Gastroesophageal sphincter (tissue), 4 donors: ENCODE measurements around the gene UBE2F. TPM values are rescaled to one million over a fixed set of nuclear protein-coding genes. Genes with fewer than 3 reads are reported as not detected.

Source experiments
- ATAC-seq: fragments of 150-250 bp; one replicate; pipeline ENCODE4 v1.9.1; 2016; ENCODE audit warnings: mild to moderate bottlenecking, moderate library complexity
- H3K27ac ChIP-seq, 4 donors: fragments of 200-600 bp; sonication (generic) in 3 of 4; 1 replicate in 3 of 4; 2 replicates in 1 of 4; pipeline ENCODE4 v1.5.1; 2016 to 2019
- H3K27me3 ChIP-seq: fragments of 200-600 bp; sonication (generic); one replicate; pipeline ENCODE4 v1.5.1; 2019
- H3K36me3 ChIP-seq, 2 donors: fragments of 200-600 bp; sonication (generic); one replicate each; pipeline ENCODE4 v1.5.1; 2019; ENCODE audit warnings: control low read depth in 1 of 2
- H3K4me1 ChIP-seq, 3 donors: fragments of 200-600 bp; sonication (generic); 1 replicate in 2 of 3; 2 replicates in 1 of 3; pipeline ENCODE4 v1.5.1; 2016 to 2019; ENCODE audit warnings: control low read depth in 2 of 3
- H3K4me3 ChIP-seq, 2 donors: fragments of 200-600 bp; sonication (generic); one replicate each; pipeline ENCODE4 v1.5.1; 2019; ENCODE audit warnings: mild to moderate bottlenecking in 1 of 2, moderate library complexity in 1 of 2
- H3K9me3 ChIP-seq, 3 donors: fragments of 200-600 bp; sonication (generic); one replicate each; pipeline ENCODE4 v1.5.1; 2017 to 2019; ENCODE audit warnings: control low read depth in 2 of 3
- EP300 ChIP-seq: sonication (generic); formaldehyde crosslinking; IDR thresholded peaks from one replicate; pipeline ENCODE4 v1.6.1; 2017; ENCODE audit warnings: antibody characterized with exemption, mild to moderate bottlenecking
- POLR2A ChIP-seq, 2 donors: fragments of 450-650 bp; IDR thresholded peaks; one replicate each; pipeline ENCODE4 v1.6.1; 2017; ENCODE audit warnings: antibody characterized with exemption in 2 of 2, mild to moderate bottlenecking in 2 of 2, moderate library complexity in 1 of 2
- POLR2AphosphoS5 ChIP-seq: sonication (generic); formaldehyde crosslinking; IDR thresholded peaks from one replicate; pipeline ENCODE4 v1.6.1; 2017; ENCODE audit warnings: antibody characterized with exemption
- WGBS, 2 donors: methylation state at CpG; one replicate each; pipeline ENCODE4 v1.1.5; 2018; ENCODE audit warnings: low coverage in 1 of 2; 5-methylcytosine and 5-hydroxymethylcytosine counted together
- total RNA-seq, 4 donors: library from RNA; depleted of rRNA; stranded (reverse); fragments of >200 nt; gene quantifications; one replicate each; pipeline ENCODE4 v1.1.0, GENCODE V29; 2016
- TF ChIP-seq, protein P1 (sequence below), 4 experiments: fragments of 200-600 bp in 2 of 4; fragments of 450-650 bp in 2 of 4; sonication (generic) in 1 of 4; IDR thresholded peaks; one replicate each; pipeline ENCODE4 v1.5.1; 2017 to 2019; ENCODE audit warnings: antibody characterized with exemption in 4 of 4, mild to moderate bottlenecking in 2 of 4, moderate library complexity in 2 of 4

UBE2F gene
- total RNA-seq, 4 donors from 2014 or later = 85.0 to 99.5 (median 96.3) TPM

DNA sequence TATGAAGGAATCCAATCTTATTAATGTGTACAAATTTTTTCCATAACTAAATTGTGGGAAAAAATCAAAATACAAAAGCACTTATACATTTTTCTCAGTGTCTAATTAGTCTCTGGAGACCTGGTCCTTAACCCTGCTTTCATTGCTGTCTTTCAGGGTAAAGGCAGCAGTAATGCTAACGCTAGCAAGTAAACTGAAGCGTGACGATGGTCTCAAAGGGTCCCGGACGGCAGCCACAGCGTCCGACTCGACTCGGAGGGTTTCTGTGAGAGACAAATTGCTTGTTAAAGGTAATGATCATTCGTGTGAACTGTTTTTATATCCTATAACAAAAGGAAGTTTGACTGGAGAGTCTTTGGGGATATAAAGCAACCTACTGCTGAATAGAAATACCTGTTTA, 6.1 kb downstream of the UBE2F start:
- TF ChIP-seq POLR2AphosphoS5 = no peak
- TF ChIP-seq EP300 = no peak
- TF ChIP-seq, protein P1, sequence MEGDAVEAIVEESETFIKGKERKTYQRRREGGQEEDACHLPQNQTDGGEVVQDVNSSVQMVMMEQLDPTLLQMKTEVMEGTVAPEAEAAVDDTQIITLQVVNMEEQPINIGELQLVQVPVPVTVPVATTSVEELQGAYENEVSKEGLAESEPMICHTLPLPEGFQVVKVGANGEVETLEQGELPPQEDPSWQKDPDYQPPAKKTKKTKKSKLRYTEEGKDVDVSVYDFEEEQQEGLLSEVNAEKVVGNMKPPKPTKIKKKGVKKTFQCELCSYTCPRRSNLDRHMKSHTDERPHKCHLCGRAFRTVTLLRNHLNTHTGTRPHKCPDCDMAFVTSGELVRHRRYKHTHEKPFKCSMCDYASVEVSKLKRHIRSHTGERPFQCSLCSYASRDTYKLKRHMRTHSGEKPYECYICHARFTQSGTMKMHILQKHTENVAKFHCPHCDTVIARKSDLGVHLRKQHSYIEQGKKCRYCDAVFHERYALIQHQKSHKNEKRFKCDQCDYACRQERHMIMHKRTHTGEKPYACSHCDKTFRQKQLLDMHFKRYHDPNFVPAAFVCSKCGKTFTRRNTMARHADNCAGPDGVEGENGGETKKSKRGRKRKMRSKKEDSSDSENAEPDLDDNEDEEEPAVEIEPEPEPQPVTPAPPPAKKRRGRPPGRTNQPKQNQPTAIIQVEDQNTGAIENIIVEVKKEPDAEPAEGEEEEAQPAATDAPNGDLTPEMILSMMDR (IDR thresholded peaks at IDR 0.05) = no peak
- no peak for TF ChIP-seq POLR2A (IDR thresholded peaks at IDR 0.05)
- Histone ChIP-seq H3K36me3 (peaks cover 0 to 35% of the 10 kb centered on the region in 2 donors), H3K4me3 (no peak overlapping the region), H3K27ac (no peak overlapping the region), H3K27me3 (no peaks in the 10 kb centered on the region), H3K9me3 (no peaks in the 10 kb centered on the region), H3K4me1 (peaks cover 0 to 54% (median 16%) of the 10 kb centered on the region in 3 donors)
- no peak for ATAC-seq
- WGBS, 2 donors = 82 to 89% methylated on average over 9 to 10 of the region's 10 CpGs

DNA sequence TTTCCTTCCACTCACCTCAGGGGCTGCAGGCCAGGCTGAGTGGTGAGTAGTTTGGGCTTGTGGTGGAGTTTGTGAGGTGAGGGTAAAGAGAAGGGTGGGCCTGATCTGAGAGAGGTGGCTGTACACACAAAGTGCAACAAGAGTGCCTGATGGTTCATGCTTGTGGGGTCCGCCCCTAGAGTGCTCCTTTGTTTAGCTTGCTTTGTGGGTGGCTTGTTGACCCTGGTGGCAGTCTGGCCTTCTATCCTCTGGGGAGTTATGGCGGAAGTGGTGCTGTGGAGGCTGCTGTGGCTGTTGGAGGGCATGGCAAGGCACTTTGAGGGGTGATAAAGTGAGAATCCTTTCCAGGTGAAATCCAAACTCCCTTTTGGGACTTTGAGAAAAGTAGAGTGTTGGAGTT, 10.6 kb downstream of the UBE2F start:
- Histone ChIP-seq H3K4me3 (no peak overlapping the region), H3K4me1 (peaks cover 0 to 36% (median 15%) of the 10 kb centered on the region in 3 donors), H3K9me3 (no peaks in the 10 kb centered on the region), H3K27me3 (no peaks in the 10 kb centered on the region), H3K36me3 (peaks cover 0 to 40% of the 10 kb centered on the region in 2 donors), H3K27ac (no peak overlapping the region)
- ATAC-seq = no peak
- TF ChIP-seq POLR2A (IDR thresholded peaks at IDR 0.05) (no peak), EP300 (no peak), POLR2AphosphoS5 (no peak)
- TF ChIP-seq, protein P1 (IDR thresholded peaks at IDR 0.05) = no peak
- WGBS, 2 donors = 93% methylated on average over 2 of the region's 2 CpGs; no CpG with 5 or more reads in 1 of the 2 donors

DNA sequence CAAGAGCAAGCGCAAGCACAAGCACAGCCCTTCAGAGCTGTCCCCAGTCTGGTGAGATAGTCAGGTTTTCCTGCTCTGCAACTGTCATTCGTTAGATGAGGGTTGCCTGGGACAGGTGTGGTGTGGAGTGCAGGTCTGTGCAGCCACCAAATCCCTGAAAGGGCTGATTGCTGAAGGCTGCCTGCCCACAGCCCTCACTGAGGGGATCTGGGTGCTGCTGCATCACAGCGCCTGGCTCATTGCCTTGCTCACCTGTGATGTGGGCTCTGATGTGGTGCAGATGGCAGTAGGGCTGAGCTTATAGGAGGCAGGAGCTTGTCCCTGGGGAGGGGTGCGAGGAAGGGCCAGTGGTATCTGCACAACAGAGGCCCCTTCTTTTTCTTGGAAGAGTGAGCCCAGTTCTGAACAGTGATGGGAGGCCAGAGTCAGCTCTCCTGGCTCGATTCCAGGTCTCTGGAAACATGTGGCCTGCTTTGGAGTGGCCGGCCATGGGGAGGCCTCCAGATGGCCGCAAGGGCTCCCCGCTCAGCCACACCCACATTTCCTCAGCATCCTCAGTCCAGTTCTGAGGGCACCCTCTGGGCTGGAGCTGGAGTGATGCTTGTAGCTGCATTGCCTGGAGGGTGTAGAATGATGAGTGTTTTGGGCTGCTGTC, 11.4 kb downstream of the UBE2F start:
- TF ChIP-seq POLR2A (IDR thresholded peaks at IDR 0.05) (no peak), POLR2AphosphoS5 (no peak), EP300 (no peak)
- TF ChIP-seq, protein P1 (IDR thresholded peaks at IDR 0.05) = no peak
- ATAC-seq = no peak
- Histone ChIP-seq H3K27me3 (no peaks in the 10 kb centered on the region), H3K27ac (no peak overlapping the region), H3K4me3 (no peak overlapping the region), H3K4me1 (peaks cover 0 to 36% (median 15%) of the 10 kb centered on the region in 3 donors), H3K36me3 (peaks cover 0 to 40% of the 10 kb centered on the region in 2 donors), H3K9me3 (no peaks in the 10 kb centered on the region)
- 100% methylated on average over 1 of the region's 8 CpGs; no CpG with 5 or more reads in 1 of the 2 donors for WGBS, 2 donors

DNA sequence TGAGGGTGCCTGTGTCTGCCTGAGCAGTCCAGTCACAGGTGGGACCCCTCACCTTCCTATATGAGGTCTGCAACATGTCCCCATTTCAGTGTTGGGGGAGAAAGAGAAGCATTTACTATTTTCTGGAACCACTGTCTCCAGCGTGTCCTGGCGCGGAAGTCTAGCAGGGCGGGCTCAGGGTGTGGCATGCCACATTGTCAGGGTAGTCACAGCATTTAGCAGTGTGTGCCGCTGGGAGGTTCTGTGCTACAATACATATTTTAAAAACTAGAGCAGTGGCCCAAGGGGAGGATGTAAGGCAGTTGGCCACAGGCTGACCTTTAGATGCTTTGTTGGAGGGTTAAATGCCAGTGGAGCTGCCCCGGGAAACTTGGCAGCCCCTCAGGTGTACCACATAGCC, 12.5 kb downstream of the UBE2F start:
- H3K9me3 ChIP-seq = no peaks in the 10 kb centered on the region
- no peak for ATAC-seq
- 88% methylated on average over 5 of the region's 6 CpGs; no CpG with 5 or more reads in 1 of the 2 donors for WGBS, 2 donors
- peaks cover 0 to 44% (median 15%) of the 10 kb centered on the region in 3 donors for H3K4me1 ChIP-seq
- TF ChIP-seq POLR2AphosphoS5 (no peak), POLR2A (IDR thresholded peaks at IDR 0.05) (no peak), EP300 (no peak)
- TF ChIP-seq, protein P1 (IDR thresholded peaks at IDR 0.05) = no peak
- no peak overlapping the region for H3K4me3 ChIP-seq
- H3K36me3 ChIP-seq = peaks cover 0 to 33% of the 10 kb centered on the region in 2 donors
- no peak overlapping the region for H3K27ac ChIP-seq
- no peaks in the 10 kb centered on the region for H3K27me3 ChIP-seq

DNA sequence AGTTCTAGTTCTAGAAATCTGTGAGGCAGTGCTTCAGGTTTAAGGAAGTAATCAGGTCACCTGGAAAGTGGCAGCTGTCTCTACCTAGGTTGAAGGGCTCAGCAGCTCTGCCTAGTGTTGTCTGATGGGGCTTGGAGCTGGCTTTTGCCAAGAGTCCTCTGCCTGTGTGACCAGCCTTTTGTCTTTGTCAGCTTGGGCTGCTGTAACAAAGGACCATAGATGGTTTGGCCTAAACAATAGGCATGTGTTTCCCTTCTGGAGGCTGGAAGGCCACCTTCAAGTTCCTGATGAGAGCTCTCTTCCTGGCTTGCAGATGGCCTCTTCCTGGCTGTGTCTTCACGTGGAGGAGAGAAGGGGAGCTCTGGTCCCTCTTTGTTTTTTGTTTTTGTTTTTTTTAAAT, 13.3 kb downstream of the UBE2F start:
- ATAC-seq = no peak
- 33% methylated on average over 1 of the region's 1 CpG; no CpG with 5 or more reads in 1 of the 2 donors for WGBS, 2 donors
- no peak overlapping the region for H3K27ac ChIP-seq
- no peak for TF ChIP-seq EP300
- no peak for TF ChIP-seq POLR2AphosphoS5
- no peak for TF ChIP-seq POLR2A (IDR thresholded peaks at IDR 0.05)
- TF ChIP-seq, protein P1 (IDR thresholded peaks at IDR 0.05) = no peak
- peaks cover 0 to 28% of the 10 kb centered on the region in 2 donors for H3K36me3 ChIP-seq
- H3K4me1 ChIP-seq = peaks cover 0 to 45% (median 15%) of the 10 kb centered on the region in 3 donors
- H3K27me3 ChIP-seq = no peaks in the 10 kb centered on the region
- H3K9me3 ChIP-seq = no peaks in the 10 kb centered on the region
- H3K4me3 ChIP-seq = no peak overlapping the region
